Globus pallidus (tissue), 1 donor: ENCODE measurements around the gene PHLDA2.
A peak's percentile ranks its signal among the peaks of the same experiment; 100 is the strongest.
"Not testable (repeated sequence)": the region's sequence is repeated elsewhere in the genome, so short reads cannot be mapped to it uniquely, and the experiment has no call there.

Source experiments
- DNase-seq: peaks from one replicate; pipeline ENCODE4 v3.0.0-alpha.2; 2015; ENCODE audit warnings: low spot score

Gene PHLDA2

DNA sequence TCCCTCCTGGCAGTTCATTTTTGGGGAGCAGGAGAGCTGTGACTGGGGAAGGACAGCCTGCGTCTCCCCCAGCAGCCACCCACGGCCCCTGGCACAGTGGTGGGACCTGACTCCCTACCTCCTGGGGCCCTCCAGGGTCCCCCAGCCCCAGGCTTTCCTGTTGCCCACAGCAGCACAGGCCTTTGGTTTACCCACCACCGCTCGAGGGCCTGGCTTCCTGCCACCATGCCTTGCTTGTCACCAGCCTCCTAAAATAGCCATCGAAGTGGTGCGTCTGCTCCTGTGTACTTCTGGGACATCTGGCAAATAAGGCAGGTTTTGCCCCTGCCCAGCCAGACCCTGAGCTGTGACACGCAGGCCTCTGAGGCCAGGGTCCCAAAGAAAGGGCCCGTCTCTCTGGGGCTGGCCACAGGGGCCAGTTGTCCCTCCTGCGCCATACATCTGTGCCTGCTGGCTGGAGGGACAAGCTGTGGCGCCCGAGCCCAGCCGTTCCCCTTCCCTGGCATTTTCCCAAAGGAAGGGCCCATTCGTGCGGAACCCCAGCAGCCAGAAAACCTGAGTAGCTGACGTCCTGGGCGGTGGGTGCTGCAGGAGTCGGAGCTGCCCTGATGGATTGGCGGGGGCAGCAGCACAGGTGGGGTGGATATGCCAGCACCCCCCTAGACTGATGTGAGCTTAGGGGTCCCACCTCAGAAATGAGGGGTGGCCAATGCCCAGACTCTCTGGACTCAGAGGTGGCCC lies 14.6 kb downstream of the PHLDA2 start:
- DNase-seq = no peak

DNA sequence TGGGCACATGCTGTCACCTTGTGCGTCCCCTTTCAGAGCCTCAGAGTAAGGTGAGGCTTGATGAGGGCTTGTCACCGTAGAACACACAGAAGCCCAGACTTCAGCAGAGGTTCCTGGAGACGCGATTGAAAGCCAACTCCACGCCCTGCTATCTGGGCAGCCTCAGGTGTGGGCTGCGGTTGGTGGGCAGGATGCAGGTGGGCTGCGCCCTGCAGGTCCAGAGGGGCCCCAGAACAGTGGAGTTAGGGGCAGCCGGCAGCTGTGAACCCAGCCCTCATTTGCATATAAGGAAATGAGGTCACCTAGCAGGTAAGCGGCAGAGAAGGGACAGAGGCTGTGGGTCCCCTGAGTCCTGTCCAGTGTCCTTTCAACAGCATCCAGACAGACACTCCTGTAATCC lies 15.4 kb downstream of the PHLDA2 start:
- no peak for DNase-seq

DNA sequence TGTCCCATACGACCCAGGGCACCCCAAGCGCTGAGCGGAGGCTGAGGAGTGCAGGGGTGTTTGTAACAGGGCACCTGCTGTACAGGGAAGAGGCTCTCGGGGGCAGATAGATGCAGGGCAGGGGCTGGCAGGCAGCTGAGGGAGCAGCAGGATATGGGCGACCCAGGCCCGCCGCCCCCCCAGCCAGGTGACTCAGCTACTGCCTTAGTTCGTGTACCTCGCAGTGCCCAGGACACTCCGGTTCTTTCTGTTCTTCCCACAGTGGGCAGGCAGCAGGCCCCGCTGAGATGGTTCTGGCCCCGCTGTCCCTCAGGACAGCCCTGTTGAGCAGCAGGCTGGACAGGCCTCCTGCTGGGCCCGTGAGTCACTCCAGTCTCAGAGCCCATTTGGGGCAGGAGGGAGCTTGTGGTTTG lies 16.2 kb downstream of the PHLDA2 start:
- no peak for DNase-seq

DNA sequence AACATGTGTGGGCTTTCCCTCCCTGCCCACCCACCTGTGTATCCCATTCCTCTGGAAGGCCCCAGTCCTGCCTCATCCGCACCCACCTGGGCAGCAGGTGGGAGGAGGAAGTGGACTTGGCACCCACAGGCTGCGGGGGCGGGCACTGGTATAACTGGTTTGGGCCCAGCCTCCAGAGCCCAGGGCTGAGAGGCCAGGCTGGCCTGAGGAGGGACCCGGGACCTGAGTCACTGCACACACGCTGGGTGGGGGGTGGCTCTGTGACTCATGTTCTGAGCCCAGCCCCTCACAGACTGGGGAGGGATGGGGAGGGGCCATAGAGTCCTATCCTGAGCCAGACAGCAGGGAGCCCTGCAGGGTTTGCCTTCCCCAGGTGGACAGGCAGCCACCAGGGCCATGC lies 16.7 kb downstream of the PHLDA2 start:
- DNase-seq = no peak

DNA sequence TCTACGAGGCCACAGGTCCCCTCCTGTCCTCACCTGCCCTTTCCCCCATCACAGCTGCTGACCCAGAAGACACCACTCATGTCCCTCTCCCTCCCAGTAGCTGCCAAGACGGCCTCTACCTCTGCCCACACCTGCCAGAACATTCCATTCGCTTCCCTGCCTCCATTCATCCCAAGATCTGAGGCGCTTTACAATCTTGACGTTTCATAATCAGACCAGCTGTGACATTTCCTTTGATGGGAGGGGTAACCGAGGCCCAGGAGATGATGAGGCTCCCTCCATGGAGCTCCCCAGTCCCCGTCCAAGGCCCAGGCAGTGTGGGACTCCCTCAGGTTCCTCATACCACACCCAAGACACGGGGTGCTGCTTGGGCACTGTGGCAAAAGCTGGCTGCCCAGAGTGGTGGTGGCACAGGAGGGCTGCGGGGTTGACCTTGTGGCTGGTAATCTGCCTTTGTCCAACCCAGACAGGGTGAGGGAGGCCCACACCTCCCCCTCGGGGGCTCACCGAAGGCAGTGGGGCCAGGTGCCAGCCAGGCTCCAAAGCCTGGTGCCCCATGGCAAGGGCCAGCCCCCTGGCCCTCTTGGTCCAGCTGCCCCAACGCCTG lies 17.3 kb downstream of the PHLDA2 start:
- no peak for DNase-seq

DNA sequence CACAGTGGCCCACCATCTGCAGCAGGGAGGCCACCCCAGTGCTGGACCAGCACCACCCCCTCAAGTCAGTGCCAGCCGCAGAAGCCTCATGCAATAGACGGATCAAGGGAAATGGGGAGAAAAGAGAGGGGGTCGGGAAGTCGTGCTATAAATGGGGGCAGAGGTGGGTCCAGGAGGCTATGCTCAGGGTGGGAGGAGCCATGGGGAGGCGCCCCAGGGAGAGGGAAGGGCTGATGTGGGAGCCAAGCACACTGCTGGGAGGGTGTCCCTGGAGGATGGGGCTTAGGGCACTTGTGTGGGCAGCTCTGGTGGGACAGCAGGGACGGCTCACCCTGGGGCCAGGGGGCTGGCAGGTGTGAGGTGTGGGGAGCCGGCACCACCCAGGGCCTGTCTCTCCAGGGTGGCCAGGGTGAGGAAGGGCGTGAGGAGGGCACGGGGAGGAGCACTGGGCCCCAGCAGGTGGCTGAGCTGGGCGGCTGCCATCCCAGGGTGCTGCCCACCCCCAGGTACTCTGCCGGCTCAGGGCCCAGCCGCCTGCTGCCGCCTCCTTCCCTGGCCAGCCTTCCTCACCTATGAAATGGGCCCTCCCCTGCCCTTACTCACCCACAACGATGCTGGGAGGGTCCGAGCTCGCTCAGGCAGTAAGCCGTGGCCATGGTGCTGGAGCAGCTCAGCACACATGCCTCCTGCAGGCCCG lies 18.0 kb downstream of the PHLDA2 start:
- DNase-seq = no peak

DNA sequence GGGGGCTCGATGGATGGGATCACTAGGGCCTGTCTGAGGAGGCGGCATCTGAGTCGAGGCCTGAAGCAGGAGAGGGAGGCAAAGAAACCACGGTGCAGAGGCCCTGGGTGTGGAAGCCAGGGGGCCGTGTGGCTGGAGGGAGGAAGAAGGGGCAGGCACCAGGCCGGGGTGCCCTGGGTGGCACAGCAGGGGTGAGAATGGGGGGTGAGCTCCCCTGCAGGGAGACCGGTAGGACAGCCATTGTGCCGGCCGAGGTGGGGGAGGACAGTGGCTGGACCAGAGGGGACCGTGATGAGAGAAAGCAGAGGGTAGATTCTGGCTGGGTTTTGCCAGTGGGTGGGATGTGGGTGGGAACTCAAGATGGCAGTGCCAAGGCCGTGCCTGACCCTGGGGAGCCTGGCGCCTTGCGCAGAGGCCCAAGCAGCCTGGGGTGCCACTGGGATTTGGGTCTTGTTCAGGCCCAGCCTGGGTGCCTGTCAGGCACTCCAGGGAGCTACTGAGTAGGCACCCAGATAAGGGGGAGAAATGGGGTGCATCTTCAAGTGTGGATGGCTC lies 18.7 kb downstream of the PHLDA2 start:
- no peak for DNase-seq

DNA sequence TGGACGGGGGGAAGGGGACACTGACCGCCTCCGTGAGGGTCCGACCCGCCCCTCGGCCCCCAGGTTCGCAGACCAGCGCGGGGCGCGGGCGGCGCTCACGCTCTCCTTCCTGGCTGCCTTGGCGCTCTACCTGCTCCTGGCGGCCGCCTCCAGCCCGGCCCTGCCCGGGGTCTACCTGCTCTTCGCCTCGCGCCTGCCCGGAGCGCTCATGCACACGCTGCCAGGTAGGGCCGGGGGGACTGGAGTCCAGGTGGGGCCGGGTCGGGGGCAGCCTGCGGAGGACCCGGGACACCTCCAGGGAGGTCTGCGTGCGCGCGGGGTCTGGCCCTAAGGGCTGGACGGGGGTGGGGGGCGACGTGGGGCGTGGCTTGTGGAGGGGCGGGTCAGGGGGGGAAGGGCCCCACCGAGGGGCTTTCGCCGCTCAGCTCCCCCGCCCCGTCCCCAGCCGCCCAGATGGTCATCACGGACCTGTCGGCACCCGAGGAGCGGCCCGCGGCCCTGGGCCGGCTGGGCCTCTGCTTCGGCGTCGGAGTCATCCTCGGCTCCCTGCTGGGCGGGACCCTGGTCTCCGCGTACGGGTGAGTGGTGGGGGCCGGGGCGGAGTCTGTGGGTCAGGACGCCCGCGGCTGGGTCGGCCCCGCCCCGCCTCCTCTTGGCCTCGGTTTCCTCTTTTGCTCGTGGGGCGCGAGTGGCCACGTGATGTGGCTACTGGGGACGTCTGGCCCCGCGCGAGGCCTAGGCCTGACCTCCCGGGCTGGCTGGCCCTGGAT lies 19.9 kb downstream of the PHLDA2 start:
- DNase-seq = no peak

DNA sequence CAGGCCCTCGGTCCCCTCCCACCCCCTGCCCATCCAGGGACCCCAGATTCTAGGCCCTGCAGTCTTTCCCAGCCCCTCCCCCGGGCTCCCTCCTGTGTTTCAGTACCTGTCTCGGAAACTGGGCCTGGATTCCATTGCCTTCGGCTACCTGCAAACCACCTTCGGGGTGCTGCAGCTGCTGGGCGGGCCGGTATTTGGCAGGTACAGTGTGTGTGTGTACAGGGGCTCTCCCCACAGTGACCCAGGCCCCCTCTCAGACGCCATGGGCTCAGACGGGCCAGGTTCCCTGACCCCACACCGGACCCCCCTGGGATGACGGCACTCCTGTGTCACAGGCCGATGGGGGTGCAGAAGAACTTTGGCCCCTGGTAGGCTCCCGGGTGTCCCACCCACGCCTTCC lies 21.1 kb downstream of the PHLDA2 start:
- DNase-seq = no peak

DNA sequence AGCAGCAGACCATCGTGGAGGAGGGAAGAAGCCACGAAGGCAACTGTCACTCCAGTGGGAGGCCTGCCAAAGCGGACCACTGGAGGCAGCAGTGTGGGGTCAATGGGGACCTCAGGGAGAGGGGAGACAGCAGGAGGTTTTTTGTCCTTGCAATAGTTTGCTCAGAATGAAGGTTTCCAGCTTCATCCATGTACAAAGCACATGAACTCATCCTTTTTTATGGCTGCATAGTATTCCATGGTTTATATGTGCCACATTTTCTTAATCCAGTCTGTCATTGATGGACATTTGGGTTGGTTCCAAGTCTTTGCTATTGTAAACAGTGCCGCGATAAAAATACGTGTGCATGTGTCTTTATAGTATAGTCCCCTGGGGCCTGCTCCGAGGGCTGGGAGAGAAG lies 23.9 kb downstream of the PHLDA2 start:
- not testable (repeated sequence) for DNase-seq

DNA sequence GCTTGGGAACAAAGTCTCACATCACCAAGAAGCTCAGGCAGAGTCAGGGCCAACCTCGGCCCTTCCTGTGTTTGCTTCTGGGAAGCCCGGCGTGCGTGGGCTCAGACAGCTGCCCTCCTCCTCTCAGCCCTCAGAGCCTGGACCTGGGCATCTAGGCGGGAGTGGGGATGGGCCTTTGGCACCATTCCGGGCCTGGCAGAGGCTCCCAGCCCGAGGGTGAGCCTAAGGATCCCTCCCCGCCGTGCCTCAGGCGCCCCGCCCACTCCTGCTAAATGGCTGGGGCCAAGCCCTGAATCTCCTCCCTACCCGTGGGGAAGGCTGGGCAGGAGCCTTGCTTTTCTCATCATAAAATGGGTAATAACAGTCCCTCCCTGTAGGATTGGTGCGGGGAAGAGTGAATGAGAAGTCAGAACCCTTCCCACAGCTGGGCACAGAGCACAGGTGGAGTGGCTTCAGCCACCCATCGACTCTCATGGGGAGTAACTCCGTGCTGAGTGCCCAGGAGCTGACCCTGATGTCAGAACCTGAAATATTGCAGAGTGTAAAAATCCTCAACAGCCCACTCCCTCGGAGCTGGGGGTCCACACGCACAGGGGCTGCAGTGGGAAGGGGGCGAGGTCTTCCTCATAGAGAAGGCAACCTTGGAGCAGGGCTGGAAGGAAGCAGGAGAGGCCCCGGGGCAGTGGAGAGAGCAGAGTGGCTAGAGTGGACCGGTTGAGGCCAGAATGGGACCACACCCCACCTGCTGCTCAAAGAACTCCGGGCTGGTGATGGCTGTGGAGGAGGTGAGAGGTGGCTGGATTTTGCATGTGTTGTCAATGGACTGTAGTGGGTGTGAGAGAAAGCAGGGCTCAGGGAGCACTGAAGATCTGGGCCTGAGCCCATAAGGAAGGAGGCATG lies 24.8 kb downstream of the PHLDA2 start:
- no peak for DNase-seq

DNA sequence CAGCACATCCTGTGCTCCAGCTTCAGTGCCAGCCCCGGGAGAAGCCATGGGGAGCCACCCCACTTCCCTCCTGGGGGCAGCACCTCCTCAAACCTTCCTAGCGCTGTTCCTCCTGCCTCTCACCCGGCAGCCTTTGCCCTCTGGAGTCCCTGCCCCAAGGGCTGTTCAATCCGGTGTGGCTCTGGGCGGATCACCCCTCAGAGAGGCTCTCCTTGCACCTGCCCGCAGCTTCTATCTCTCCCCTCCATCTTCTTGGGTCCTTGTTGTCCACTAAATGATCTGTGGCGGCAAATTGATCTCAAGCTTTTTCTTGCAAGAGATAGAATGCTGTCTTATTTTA lies 25.6 kb downstream of the PHLDA2 start:
- DNase-seq = no peak

DNA sequence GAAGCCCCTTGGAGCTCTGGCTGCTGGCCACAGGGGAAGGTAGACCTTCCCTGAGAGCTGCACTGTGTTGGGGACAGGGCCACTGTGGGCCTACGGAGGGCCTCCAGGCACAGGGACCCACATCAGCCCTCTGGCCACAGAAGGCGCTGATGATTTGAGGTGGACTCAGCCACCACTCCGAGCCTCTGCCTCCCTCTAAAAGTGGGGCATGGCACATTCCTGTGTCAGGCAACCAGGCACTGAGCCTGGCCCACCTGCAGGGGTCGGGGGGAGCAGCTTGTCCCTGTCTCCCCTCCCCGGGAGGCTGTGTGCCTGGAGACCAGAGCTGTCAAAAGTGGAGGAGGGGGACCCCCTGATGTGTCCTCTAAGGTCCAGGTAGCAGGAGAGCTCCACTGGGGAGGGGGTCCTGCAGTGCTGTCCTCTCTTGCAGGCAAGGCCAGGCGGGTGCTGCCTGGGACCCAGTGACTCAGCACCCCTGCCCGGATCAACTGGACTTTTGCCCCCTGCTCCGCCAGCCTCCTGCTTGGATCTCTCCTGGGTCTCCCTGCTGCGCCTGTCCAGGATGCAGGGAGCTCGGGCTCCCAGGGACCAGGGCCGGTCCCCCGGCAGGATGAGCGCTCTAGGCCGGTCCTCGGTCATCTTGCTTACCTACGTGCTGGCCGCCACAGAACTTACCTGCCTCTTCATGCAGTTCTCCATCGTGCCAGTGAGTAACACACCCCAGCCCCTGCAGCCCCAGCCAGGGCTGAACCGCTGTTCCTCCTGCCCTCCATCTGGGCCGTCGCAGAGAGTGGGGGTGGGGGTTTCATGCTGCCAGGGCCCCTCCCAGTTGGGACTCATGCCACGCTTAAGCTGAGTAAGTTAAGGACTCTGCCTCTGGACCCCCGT lies 26.2 kb downstream of the PHLDA2 start:
- no peak for DNase-seq

DNA sequence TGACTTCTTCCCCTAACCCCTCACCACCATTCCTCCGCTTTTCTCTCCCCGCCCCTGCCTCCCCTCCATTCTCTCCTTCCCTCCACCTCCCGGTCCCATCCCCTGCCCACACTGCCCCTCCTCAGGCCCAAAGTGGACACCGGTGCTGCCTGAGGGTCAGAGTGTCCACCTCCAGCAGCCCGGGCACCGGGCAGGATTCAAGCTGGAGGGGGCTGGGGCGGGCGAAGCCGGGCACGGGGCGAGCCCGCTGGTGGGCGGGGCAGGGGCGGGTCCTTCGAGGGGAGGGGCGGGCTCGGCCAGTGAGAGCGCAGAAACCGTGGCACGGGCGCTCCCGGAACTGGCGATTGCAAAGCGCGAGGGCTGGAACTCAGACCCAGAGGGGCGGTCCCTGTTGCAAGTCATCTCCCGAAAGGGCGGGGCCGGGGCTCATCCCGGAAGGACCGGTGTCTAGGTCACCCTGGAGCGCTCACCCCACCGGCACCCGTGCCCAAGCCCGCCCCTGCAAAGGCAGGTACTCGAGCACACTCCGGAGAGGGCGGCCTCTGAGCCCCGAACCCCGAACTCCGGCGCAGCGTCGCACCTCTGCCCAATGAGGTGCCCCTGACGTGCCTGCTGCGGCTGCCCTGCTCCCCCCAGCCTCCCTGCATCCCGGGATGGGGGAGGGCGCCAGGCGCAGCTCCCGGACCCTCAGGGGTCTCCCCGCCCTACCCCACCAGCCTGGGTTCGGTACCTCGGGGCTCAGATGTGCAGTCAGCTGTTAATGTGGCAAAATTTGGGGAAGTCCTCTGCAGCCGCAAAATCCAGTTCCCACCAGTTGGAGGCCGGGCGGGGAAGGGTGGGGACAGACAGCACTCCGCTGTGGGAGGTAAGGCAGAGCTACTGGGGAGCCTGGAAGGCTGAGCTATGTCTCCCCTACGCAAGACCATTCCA lies 27.1 kb downstream of the PHLDA2 start:
- DNase-seq = peak; percentile 64

DNA sequence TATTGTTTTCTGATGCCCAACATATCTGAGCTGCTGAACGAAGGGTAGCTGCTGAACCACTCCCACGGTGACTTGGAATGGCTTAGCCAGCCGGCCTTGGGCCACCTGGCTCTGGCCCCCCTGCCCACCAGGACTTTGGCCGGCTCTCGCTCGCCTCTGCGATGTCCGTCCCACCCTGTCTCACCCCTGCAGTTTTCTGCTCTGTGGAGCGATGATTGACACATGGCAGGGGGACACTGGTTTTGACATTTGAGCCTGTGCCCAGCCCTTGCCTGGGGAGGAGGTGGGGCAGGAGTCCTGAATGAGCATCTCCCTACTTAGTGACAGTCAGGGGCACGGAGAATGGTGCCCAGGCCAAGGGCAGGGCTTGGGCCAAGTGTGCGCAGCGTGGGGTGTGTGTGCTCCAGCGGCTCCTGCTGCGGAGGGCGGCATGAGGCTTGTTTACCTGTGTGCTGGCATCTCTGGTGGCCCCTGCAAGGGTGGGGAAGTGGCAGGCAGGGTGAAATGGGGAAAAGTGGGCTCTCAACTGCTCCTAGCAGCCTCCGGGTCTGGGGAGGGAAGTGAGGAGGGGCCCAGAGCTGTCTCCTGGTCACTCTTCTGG lies 27.9 kb downstream of the PHLDA2 start:
- no peak for DNase-seq

DNA sequence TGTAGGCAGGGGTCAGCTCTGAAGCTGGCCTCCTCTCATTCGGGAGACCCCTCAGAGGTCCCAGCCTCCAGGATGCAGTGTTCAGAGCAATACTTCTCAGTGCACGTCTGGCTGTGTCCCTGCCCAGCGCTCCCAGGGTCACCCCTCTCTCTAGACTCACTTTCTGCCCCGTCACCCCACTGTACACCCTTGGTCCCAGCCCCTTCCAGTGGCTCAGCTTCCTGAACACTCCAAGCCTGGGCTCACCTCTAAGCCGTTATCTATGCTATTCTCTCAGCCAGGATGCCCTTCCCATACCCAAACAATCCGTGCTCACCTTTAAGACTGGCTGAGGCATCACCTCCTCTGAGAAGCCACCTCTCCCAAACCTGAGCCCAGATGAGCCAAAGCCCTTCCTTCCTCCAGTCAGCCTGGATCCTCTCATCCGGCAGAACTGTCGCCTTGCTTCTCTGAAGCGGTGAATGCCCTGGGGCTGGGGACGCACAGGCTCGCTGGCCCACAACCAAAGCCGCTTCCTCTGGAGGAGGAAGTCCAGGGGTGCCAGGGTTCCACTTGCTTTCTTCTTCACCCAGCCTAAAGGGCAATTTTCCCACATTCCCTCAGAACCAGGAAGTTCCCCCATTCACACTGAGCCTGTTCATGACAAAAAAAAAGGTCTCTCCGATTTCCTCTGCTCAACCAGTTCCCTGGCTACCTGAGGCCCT lies 30.0 kb downstream of the PHLDA2 start:
- no peak for DNase-seq

DNA sequence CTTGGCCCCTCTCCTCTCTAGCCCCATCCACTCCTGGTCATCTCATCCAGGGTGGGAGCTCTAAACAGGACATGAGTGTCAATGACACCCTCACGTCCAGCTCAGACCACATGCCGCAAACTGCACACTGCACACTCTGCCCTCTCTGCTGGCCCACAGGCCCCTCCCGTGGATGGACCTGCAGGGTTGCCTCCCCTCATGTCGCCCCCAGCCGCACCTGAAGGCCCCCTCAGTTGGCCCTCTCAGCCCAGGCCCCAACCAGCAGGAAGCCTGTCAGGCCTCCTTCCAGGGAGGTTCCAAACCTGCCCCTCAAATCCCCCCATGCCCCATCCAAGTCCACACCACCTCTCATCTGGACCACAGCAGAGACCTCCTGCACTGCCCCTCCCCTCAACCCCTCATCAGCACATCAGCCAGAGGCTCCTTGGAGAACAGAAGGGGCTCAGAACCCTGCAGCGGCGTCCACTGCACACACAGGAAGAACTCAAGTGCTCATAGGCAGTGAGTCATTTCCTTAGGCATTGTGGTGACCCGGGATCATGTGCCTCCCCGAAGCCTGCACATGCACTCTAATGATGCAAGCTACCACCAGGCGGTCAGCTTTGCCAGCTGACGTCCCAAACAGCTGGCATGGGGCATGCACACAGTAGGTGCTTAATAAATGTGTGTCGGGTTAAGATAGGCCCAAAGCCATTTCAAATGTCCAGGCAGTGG lies 30.7 kb downstream of the PHLDA2 start:
- DNase-seq = no peak
